ENCODE measurements around the gene KRT39.

Gene KRT39

DNA sequence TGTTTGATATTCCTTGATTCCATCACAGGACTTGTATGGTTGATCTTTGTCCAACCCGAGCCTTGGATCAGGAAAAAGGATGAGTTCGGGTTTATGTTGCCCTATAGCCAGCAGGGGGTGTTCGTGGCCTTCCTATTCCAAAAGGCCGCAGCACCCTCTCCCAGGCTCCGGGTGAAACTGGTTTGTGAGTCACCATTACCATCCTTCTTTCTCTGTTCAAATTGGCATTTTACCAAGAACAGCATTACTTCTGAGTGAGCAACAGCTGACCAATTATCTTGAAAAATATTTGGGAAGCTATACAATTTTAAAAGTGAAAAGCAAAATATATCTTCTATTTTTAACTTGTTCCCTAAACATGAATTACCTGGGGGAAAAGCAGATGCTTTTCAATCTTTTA is 57.4 kb downstream of the KRT39 start:
- H3K36me3 Mint-ChIP-seq (ENCODE audit: insufficient read depth), result no peaks in the 10 kb centered on the region
- H3K27ac Mint-ChIP-seq (ENCODE audit: low read depth), result no peak overlapping the region
- H3K9me3 Mint-ChIP-seq, result no peaks in the 10 kb centered on the region
- no peaks in the 10 kb centered on the region for H3K4me1 Mint-ChIP-seq
- no peak overlapping the region for H3K4me3 Mint-ChIP-seq
- DNase-seq (ENCODE audit: low spot score in 2 of 2), result peak; percentile 40 to 41
- ATAC-seq (replicated peaks; ENCODE audit: extremely low read depth, poor library complexity, severe bottlenecking), result no peak
- H3K27me3 Mint-ChIP-seq, result peaks cover 60% of the 10 kb centered on the region
